ENCODE data around the gene DOK7.

DNA sequence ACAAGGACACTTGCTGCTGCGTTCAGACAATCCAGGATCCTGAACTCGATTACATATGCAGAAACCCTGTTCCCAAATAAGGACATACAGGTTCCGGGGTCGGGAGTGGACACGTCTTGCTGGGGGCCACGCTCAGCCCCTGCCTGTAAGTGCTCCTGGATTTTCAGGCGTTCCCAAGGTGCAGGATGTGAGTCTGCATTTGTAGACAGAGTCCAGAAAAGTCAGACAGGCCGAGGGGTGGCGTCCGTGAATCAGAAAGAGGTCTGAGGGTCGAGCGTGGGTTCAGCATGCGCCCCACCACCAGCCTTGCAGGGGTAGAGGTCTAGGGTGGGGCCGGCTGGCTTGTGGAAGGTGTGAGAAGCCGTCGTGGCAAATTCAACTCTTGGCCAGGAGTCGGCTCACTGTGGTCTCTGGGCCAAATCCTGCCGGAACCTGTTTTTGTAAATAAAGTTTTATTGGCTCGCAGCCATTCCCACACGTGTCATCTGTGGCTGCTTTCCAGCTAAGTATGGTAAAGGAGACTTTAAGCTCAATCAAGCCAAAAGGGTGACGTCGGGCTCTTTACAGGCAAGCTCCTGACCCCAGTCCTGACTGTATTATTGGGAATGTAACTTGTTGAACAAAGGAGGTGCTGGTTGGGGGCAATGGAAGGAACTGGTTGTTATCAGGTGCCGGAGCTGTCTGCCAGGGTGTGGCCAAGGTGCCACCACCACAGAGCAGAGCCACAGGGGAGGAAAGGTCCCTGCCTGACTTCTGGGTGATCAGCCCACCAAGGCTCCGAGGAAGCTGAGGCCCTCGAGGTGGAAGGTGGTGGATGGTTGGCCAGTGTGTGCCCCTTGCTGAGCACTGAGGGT, 7.4 kb downstream of the DOK7 start:
- TF ChIP-seq, protein P1, sequence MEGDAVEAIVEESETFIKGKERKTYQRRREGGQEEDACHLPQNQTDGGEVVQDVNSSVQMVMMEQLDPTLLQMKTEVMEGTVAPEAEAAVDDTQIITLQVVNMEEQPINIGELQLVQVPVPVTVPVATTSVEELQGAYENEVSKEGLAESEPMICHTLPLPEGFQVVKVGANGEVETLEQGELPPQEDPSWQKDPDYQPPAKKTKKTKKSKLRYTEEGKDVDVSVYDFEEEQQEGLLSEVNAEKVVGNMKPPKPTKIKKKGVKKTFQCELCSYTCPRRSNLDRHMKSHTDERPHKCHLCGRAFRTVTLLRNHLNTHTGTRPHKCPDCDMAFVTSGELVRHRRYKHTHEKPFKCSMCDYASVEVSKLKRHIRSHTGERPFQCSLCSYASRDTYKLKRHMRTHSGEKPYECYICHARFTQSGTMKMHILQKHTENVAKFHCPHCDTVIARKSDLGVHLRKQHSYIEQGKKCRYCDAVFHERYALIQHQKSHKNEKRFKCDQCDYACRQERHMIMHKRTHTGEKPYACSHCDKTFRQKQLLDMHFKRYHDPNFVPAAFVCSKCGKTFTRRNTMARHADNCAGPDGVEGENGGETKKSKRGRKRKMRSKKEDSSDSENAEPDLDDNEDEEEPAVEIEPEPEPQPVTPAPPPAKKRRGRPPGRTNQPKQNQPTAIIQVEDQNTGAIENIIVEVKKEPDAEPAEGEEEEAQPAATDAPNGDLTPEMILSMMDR (conservative IDR thresholded peaks at IDR 0.05 in 1 of 2, IDR thresholded peaks at IDR 0.05 in 1 of 2; ENCODE audit: low read depth in 1 of 2, low read length in 2 of 2) = no peak
- no peak for TF ChIP-seq EZH2 (IDR thresholded peaks at IDR 0.05; ENCODE audit: low read length, missing control alignments)

Data from fibroblast of lung (primary cell).